GM18520 (cell line): ENCODE measurements around the gene SLC2A4RG.

Experiments used
- ATAC-seq: cut with Tn5 transposase; IDR thresholded peaks from one replicate; pipeline ENCODE4 v1.9.1; 2021; ENCODE audit not compliant: unreplicated experiment

Gene SLC2A4RG

DNA sequence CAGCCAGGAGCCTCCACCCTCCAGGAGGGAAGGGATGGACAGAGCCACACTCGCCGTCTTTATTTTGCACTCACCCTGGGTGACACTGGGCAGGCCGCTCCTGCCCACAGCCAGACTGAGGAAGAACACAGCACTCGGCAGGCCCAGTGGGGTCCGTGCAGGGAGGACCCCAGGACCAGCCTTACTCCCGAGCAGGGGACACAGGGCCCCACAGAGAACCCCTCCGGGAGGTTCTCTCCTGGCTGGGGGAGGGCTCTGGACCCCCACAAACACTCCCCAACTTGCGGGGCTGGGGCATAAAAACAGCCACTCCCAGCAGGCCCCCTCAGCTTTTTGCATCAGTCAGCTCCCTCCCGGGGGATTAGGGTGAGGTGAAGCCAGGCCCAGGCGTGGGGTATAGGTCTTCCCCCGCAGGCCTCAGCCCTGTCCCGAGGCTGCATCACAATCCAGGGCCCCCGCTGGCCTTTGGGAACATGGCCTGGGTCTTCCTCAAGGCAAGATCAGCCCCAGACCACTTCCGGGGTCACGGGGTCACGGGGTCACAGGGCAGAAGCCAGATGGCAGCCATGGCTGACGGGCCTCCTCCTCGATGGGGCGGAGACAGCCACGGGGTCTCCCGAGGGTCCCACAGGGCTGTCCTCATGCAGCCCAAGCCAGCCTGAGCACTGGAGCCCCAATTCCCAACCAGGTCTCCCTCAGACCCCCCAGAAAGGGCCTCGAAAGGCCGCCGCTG lies 39.9 kb upstream of the SLC2A4RG start:
- no peak for ATAC-seq

DNA sequence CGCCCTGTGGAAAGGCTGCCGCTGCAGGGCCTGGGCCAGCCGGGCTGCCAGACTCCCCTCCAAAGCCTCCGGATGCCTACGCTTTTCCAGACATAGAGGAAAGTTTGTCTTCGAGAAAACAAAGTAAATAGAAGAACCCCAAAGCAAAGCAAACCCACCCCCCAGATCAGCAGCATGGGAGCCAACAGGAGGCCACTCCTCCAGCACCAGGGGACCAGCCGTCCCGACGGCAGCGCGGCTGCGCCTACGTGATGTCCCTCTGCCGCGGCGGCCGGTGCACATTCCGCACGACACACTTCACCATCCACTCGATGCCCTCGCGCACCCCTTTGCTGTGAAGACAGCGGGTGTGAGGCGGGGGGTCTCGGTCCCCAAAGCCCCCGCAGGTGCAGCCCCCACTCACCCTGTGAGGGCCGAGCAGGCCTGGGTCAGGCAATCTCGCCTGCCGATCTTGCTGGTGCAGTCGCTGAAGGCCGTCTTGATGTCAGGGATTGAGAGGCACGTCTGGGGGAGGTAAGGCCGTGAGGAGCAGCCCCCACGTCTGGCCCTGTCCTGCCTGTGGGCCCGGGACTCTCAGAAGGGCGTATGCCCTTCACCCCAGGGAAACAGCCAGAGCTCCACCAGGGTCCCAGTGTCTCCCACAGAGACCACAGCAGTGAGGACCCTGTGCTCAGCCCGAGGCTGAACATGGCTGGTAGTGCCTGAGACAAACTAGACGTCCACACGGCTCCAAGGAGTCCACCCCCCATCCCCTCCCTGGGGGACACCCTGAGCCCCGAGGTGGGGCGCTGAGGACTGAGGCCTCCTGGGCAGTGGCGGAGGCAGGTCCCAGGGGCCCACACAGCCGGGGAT lies 39.2 kb upstream of the SLC2A4RG start:
- ATAC-seq: no peak

DNA sequence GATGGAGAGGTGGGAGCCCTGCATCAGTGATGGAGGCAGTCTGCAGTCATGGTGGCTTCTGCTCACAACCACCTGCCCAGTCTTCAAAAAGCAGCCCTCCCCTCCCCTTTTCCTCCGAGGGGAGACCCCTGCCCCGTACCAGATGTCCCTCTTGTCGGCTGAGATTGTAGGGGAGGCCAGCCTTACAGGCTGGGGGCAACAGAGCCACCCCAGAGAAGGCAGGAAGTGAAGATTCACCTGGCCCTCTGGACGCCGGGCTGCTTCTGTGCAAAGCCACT lies 38.6 kb upstream of the SLC2A4RG start:
- ATAC-seq: no peak

DNA sequence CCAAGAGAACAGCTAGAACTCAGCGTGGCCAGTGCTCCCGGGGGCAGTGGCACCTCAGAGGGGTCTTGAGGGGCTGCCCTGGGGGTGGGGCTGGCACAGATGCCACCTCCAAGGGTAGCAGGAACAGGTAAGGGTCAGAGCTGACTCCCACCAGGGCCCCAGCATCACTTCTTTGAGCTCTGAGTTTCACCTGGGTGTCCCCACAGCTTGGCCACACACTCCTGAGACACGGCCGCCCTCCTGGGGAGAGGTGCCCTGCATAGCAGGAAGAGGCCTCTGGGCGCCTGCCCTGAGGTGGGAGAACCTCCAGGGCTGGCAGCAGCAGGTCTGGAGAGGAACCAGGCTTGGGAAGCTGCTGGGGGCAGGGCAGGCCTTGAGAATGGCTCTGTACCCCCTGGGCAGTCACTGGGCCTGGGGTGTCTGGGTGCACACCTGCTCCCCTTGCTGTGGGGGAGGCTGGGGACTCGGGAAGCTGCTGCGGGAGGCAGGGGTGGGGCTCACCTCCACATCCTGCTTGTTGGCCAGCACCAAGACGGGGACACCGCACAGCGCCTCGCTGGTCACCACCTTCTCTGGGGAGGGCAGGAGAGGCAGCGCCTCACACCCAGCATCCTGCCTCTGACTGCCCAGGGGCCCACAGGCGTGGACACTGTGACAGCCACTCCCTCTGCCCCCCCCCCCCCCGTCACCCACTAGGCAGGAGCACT lies 38.1 kb upstream of the SLC2A4RG start:
- no peak for ATAC-seq

DNA sequence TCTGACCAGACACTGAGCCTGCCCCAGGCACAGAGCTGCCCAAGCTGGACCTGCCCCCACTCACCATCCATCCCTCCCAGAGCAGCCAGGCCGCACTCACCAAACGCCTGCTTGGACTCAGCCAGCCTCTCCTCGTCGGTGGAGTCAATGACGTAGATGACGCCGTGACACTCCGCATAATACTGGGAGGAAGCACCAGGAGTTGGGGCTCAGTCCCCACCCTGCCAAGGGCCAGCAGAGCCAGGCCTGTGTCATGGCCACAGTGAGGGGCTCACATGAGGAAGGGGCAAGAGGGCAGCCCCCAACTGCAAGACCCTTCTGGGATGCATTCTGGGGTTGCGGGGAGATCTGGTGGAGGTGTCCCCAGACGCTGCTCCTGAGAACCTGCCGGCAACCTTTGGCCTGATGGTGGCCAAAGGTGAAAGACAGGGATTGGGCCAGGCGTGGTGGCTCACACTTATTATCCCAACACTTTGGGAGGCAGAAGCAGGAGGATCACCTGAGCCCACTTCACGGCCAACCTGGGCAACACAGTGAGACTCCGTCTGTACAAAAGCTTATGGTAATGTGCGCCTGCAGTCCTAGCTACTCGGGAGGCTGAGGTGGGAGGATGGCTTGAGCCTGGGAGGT lies 37.4 kb upstream of the SLC2A4RG start:
- ATAC-seq: no peak

DNA sequence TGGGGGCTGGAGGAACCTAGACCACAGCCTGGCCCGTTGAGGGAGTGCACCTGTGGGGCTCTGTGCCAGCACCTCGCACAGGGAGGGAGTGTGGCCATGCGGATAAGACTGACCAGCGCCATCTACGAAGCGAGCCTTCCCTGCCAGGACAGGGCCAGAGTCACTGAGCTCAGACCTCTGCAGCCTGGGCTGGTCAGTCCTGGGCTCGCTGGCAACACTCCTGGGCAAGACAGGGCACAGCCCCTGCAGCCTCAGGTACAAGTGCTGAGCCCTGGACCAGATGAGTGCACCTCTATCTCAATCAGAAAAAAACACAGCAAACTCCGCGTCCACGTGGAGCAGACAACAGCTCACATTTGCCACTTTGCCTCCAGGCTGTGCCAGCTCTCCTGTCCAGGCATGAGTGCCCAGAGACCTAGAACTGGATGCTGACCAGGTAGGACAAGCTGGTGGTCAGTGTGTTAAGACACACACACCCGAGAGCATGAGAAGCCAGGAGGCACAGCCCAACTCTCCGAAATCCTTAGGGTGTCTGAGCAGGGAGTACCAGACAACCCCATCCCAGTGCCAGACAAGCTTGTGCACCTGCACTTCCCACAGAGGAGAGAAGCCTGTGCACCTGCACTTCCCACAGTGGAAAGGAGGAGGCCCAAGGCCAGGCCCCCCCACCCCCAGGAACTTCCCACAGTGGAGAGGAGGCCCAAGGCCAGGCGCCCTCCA lies 36.7 kb upstream of the SLC2A4RG start:
- ATAC-seq: no peak

DNA sequence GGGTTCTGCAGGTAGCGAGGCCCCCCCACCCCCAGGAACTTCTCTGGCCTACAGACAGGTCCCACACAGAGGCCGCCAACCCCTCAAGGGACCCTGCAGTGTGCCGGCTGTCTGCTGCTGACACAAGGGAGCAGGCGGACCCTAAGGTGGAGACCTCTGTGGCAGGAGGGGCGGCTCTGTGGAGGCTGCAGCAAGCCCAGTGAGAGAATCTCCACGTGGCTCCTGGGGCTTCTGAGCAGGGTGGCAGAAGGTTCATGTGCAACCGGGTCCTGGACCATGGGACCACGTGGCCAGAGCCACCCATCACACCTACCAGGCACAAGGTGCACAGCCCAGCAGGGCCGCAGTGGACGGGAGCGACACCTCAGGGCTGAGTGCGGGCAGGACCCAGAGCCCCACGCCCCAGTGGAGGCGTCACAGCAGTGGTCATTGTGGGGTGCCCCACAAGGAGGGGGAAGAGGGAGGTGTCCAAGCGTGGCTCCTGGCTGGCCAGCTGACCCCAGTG lies 36.1 kb upstream of the SLC2A4RG start:
- ATAC-seq: no peak

DNA sequence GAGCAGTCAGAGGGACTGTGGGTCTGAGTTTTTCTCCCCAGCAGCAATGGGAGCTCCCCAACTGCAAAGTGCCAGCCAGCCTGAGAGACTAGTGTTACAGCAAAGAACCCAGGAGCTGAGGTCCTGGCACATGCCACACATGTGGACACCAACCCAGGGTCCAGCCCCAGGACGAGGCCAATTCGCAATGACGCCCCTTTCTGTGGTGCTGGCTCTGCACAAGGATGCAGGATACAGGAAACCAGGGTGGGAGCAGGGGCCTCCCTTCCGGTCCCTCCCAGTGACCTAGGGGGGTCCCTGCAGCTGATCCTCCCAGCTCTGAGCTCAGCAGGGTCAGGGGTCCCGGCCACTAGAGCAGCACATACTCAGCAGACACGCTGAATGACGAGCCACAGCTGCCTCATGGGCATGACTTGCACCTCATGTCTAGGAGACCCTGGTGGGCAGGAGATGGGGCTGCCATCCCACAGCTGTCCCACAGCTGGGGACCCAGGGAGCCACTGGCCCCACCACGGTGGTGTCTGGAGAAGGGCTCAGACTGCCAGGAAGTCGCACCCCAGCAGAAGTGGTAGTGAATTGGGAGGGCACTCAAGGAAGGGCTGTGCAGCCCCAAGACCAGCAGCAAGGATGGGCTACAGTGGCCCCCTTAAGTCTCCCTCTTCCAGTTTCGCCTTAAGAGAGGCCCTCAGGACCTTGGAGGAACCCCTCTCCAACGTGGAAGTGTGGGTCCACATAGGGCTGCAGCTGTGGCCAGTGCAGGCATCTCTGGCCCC lies 35.4 kb upstream of the SLC2A4RG start:
- ATAC-seq: no peak

DNA sequence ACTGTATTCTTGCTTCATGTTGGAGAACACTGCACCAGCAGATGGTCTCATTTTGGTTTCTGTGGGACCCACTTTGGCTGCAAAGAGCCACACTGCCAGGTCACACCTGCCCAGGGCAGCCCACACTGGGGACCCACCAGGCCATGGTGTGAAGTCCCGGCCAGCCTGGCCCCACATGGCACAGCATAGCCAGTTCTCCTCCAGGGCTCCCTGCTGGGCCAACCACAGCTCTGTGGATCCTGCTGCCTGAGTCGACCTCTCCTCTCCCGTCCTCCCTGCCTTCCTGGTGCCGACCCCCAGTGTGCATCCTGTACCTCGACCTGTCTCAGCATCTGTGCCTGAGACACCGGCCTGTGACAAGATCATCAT lies 34.8 kb upstream of the SLC2A4RG start:
- no peak for ATAC-seq

DNA sequence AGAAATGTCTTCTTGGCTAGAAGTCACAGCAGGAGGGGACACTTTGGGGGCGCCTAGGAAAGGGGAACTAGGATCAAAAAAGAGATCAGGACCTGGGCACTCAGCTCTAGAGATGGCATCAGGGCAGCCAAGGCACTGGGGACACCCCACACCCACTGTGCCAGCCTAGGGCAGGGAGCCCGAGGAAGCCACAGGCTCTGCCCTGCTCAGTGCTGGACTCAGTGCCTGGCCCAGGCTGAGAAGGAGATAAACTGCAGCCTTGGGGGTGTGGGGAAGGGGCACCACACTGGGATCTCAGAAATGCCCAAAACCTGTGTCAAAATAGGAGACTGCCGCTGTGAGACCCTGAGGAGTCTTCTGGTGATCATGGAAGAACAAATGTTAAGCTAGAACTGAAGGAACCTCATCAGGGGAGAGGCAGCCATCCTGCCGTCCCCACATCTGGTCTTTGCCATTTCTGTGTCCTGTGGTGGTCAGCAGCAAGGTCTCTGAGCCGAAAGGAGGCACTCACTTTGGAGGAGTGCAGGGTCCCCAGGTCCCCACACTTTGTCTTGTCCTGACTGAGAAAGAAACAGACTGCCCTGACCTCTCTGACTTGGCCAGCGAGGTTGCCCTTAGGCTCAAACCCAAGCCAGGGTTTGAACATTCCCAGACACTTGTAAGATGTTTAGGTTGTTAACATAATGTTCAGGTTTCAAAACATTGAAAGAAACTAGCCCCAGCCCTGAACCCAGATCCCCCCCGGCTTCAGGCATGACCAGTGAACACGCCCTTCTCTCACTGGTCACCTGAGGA lies 34.1 kb upstream of the SLC2A4RG start:
- ATAC-seq: no peak

DNA sequence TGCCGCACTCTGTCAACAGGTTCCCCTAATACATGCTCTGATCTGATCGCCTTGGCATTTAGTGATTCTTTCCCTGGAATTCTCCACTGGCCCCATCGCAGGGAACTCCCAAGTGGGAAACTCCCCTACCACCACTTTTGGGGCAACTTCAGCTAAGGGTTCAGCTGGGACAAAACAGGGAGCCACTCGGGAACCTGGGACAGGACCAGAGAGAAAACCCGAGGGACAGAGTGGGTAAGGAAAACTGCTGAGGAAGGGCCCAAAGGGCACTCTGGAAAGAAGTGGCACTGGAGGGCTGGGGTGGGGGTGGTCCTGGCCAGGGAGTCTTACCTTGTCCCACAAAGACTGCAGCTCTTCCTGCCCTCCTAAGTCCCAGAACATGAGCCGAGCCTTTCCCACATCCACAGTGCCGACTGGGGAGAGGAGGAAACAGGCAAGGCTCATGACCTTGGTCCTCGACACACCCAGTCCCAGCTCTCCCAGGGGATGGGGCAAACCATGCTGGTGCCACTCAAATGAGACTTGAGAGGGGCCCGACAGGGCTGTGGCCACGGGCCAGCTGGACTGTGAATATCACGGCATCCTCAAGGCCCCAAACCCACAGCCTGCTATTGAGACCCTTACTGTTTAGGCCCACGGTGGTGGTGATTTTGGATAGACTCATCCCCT lies 33.4 kb upstream of the SLC2A4RG start:
- ATAC-seq: no peak

DNA sequence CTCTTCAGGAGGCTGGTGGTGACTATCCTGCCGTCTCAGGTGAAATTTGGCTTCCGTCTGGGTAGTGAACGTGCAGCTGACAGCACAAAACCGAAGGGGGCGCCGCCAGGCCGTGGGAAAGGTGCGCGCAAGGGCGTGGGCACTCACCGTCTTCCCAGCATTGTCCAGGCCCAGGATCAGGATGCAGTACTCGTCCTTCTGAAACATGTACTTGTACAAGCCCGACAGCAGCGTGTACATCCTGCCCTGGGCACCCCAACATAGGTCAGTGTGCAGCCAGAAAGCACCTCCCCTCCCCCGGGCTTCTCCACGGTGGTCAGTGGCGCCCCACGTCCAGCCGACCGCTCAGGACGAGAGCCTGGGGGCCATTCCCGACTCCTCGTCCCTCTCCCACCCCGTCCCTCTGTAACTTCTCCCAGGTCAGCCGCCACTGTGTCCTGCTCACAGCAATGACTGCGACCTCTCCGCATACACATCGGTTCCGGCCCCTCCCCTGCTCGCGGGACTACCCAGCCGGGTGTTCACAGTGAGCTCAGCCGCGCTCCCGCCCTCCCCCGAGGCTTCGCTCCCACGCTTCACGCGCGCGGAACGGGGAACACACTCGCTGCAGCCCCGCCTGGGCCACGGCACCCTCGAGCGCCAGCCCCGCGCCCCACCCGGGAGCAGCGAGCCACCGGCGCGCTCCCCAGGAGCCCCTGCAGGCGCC lies 32.6 kb upstream of the SLC2A4RG start:
- no peak for ATAC-seq

DNA sequence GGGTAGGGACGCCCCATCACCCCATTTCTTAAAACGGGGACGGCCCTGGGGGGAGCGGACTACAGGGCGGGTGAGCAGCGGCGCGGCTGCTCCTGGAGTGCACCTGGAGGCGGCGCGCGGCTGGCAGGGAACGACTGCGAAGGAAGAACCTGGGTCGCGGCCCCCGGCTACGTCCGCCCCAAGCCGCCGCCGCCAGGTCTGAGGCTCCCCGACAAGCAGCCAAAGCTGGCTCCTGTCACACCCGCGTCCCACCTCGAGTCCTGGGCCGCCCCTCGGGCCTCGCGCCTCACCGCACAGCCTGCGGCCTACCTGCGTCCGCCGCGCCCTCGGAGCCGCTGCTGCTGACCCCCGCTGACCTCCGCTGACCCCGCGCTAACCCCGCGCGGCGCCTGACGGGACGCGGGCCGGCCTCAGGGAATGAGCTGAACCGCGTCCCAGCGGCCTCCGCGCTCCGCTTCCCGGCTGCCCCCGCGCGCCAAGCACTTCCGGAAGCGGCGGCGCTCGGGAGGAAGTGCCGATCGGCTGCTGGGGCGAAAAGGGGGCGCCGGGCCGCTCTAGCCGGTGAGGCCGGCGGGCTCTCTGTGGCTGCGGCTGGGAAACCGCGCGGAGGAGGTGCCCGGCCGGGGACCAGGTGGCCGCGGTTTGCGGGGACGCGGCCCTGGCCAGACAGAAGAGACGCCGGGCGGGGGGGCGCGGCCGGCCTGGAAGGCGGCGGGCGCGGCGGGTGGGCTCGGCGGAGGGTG lies 31.8 kb upstream of the SLC2A4RG start, which contains the start of the genes ARFRP1 and ZGPAT:
Gene ARFRP1 (minus strand): TSS at position 419 of the 743 bp plus-strand sequence. CDS start 885 bp downstream, outside the sequence.
Gene ZGPAT (plus strand): TSS at position 482 of the 743 bp plus-strand sequence. CDS start 542 bp downstream, outside the sequence.
- ATAC-seq: peak; percentile 57

DNA sequence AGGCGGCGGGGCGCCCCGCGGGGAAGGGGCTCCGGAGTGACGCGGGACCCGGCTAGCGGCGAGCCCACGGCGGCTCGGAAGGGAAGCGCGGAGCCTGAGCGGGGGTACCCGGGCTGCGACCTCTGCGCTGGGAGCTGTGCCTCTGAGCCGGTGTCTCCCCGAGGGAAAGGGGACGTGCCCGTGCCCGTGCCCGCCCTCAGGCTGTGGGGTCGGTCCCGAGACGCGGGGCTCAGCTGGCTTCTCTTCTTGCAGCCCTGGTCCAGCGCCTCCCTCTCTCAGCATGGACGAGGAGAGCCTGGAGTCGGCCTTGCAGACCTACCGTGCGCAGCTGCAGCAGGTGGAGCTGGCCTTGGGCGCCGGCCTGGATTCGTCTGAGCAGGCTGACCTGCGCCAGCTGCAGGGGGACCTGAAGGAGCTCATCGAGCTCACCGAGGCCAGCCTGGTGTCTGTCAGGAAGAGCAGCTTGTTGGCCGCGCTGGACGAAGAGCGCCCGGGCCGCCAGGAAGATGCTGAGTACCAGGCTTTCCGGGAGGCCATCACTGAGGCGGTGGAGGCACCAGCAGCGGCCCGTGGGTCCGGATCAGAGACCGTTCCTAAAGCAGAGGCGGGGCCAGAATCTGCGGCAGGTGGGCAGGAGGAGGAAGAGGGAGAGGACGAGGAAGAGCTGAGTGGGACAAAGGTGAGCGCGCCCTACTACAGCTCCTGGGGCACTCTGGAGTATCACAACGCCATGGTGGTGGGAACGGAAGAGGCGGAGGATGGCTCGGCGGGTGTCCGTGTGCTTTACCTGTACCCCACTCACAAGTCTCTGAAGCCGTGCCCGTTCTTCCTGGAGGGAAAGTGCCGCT lies 31.1 kb upstream of the SLC2A4RG start:
- no peak for ATAC-seq

DNA sequence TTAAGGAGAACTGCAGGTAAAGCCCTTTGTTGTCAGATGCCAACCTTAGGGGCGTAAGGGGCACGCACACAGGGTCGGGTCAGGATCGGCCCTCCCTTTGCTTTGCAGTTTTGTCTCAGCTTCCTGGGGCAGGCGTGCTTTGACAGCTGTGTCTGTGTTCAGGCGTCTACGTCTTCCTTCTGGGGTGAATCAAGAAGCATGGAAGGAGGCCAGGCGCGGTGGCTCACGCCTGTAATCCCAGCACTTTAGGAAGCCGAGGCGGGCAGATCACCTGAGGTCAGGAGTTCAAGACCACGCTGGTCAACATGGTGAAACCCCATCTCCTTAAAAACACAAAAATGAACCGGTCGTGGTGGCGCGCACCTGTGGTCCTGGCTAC lies 30.4 kb upstream of the SLC2A4RG start:
- ATAC-seq: no peak

DNA sequence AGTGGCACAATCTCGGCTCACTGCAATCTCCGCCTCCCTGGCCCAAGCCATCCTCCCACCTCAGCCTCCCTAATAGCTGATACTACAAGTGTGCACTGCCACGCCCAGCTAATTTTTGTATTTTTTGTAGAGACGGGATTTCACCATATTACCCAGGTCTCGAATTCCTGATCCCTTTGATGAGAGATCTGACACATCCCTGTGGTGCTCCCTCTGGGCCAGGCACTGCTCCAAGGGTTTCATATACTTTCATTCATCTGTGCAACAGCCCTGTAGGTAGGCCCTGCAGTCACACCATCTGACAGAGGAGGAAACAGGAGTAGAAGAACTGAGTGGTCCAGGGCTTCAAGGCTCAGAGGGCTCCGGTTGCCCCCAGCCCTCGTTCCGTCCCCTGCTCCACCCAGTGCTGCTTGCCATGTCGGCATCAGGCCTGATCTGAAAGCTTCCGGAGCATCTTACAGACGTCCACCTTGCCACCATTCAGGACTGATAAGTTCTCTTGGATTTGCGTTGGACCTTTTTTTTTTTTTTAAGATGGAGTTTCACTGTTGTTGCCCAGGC lies 28.4 kb upstream of the SLC2A4RG start:
- ATAC-seq: no peak
